ENCODE data around the gene SLC22A2.

GRCh38 chr6:160190973-160191372 is 67.6 kb downstream of the SLC22A2 start:
- TF ChIP-seq CTCF (IDR thresholded peaks at IDR 0.05), result no peak
- no peak for TF ChIP-seq EZH2 (IDR thresholded peaks at IDR 0.05)
- TF ChIP-seq EZH2phosphoT487 (IDR thresholded peaks at IDR 0.05), result no peak
